ENCODE measurements around the gene ENTPD3. TPM values are rescaled to one million over a fixed set of nuclear protein-coding genes. Genes with fewer than 3 reads are reported as not detected.

ENTPD3 gene
- polyA plus RNA-seq, 1 donor: 4.3 TPM

- no peaks in the 10 kb centered on the region for H3K27me3 ChIP-seq (ENCODE audit: control insufficient read depth, insufficient read depth, low read length)
- 20% methylated on average over 2 of the region's 48 CpGs for WGBS (ENCODE audit: insufficient coverage, low lambda C conversion rate)
- DNase-seq: peak; percentile 61 to 87
- peak within 1 kb of the TSS; percentile 25 for H3K27ac ChIP-seq (ENCODE audit: low read length)
- H3K36me3 ChIP-seq (ENCODE audit: control insufficient read depth, insufficient read depth, low read length): peaks cover 17% of the 10 kb centered on the region
- H3K4me1 ChIP-seq (ENCODE audit: control insufficient read depth, insufficient read depth, low read length): peaks cover 4% of the 10 kb centered on the region
- H3K9me3 ChIP-seq (ENCODE audit: control insufficient read depth, low read depth, low read length): no peaks in the 10 kb centered on the region
- peak within 1 kb of the TSS; percentile 75 for H3K4me3 ChIP-seq (ENCODE audit: low read length)
Measured at GRCh38 chr3:40476478-40477470, 89.8 kb downstream of the ENTPD3 start, which contains the start of gene ZNF619. Gene ZNF619, plus strand, starts transcription at chr3:40477122. Its CDS starts 858 bp downstream, at chr3:40477980.

GRCh38 chr3:40477666-40478065 is 90.7 kb downstream of the ENTPD3 start:
- peaks cover 26% of the 10 kb centered on the region for H3K36me3 ChIP-seq (ENCODE audit: control insufficient read depth, insufficient read depth, low read length)
- H3K27me3 ChIP-seq (ENCODE audit: control insufficient read depth, insufficient read depth, low read length): no peaks in the 10 kb centered on the region
- peaks cover 4% of the 10 kb centered on the region for H3K4me1 ChIP-seq (ENCODE audit: control insufficient read depth, insufficient read depth, low read length)
- H3K27ac ChIP-seq (ENCODE audit: low read length): no peak overlapping the region
- DNase-seq: peak in 1 of 2 donors; percentile 13
- no CpG with 5 or more reads among the region's 4 CpGs for WGBS (ENCODE audit: insufficient coverage, low lambda C conversion rate)
- no peaks in the 10 kb centered on the region for H3K9me3 ChIP-seq (ENCODE audit: control insufficient read depth, low read depth, low read length)
- peak overlapping the region; percentile 75 for H3K4me3 ChIP-seq (ENCODE audit: low read length)

Other genes with a start within 250 kb of the ENTPD3 start
- 114 TPM for gene EIF1B, start 77.5 kb upstream of the ENTPD3 start, polyA plus RNA-seq
- gene RPL14, start 70.2 kb downstream of the ENTPD3 start, polyA plus RNA-seq: 1,600 TPM
- gene ZNF619, start 89.9 kb downstream of the ENTPD3 start, polyA plus RNA-seq: 6.1 TPM
- 7.9 TPM for gene ZNF620, start 118.9 kb downstream of the ENTPD3 start, polyA plus RNA-seq
- gene ZNF621, start 137.8 kb downstream of the ENTPD3 start, polyA plus RNA-seq: 20.7 TPM